GM18502 (cell line): ENCODE measurements around the gene HDAC1.
A peak's percentile ranks its signal among the peaks of the same experiment; 100 is the strongest.
"Not testable (repeated sequence)": the region's sequence is repeated elsewhere in the genome, so short reads cannot be mapped to it uniquely, and the experiment has no call there.

ENCODE experiments used
- ATAC-seq: cut with Tn5 transposase; IDR thresholded peaks from one replicate; pipeline ENCODE4 v1.9.1; 2021; ENCODE audit warnings: mild to moderate bottlenecking; ENCODE audit not compliant: unreplicated experiment, poor library complexity

Gene HDAC1

DNA sequence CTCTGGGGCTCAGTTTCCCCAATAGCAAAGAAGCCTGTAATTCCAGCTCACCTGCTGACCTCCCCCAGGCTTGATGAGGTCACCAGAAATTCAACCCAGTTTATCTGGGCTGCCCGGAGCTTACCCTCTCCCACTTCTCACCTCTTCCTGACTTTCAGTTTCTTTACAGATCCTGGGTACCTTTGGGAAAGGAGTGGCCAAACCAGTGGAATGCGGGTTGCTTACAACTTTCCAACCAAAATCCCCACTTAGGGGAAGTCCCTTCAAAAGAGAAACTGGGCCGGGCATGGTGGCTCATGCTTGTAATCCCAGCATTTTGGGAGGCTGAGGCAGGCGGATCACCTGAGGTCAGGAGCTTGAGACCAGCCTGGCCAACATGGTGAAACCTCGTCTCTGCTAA, 50.1 kb downstream of the HDAC1 start:
- ATAC-seq, result no peak

- ATAC-seq, result no peak
These were observed 50.8 kb downstream of the HDAC1 start for GRCh38 chr1:32342704-32343103.

DNA sequence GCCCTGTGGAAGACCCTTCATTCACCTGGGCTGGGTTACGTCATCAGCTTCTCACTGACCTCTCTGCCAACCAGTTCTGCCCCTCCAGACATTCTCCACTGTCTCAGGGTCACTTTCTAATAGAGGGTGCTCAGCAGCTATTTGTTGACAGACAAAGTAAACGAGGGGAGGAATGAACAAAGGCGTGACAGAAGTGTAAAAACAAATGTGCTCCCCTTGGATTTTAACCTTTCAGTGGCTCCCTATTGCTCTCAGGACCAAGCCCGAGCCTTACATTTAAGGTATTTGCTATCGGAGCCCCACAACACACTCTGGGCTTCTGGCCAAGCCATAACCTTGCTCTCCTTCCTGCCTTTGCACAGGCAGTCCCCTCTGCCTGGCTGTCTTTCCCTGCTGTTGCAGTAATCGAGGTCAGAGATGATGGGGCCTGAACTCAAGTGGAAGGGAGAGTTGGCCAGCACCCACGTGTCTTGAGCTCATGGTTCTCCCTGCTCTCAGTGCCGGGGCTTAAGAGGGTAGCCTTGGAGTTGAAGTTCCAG, 53.5 kb downstream of the HDAC1 start:
- ATAC-seq, result no peak

- ATAC-seq, result no peak
These were observed 54.8 kb downstream of the HDAC1 start for GRCh38 chr1:32346532-32347157.

DNA sequence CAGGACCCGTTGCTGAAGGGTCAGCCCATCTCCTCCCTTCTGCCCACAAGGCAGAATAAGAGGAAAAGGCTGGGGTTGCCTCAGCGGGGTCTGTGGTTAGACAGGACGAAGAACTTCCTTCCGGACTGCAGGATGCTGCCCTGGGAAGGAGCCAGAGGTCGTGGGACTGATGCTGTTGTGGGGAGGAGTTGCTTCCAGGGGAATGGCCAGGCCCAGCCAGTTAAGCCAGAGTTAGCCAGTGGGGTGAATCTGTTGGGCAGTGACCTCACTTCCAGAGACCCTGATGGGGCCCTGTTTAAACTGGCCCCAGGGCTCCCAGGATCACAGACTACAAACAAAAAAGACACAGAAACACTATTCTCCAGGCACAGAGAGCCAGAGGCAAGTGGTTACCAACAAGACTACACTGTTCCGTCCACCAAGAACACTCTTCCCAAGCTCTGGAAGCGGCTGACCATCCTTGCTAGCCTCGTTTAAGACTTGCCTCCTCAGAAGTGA, 57.4 kb downstream of the HDAC1 start:
- no peak for ATAC-seq

GRCh38 chr1:32350785-32351398, 59.0 kb downstream of the HDAC1 start:
- peak; percentile 40 for ATAC-seq

DNA sequence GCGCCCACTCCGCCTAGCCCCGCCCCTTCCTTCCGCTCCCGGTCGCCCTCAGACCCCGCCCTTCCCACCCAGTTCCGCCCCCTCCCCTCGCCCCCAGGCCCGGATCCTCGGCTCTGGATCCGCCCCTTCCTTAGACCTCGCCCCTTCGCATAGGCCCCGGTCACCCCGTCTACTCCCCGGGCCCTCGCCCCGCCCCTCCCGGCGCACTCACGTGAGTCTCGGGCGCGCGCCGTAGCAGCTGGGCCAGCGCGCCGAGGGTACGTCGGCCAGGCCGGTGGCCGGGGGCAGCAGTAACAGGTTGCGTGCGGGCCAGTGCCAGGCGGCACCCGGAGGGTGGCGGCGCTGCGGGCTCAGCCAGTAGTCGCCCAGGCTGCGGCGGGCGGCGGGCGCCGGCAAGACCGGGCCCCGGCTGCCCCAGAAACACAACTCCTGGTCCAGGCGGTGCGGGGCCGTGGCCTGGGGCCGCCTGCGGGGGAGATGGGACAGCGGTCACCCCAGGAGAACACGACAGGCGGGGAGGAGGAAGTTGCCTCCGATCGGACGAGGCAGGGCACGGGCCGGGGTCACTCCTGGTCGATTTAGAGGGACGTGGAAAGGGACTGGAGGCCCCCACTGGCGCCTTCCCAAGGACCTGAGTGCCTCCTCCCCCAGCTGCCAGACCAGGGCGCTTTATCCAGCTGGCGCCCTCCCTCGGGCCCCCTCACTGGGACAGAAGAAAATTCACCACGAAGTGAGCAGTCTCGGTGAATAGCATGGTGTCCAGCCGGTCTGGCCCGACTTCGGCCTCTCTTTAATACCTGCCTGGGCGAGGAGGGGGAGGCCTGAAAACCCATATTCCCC, 59.7 kb downstream of the HDAC1 start:
- ATAC-seq, result peak; percentile 88

- ATAC-seq, result no peak
These were observed 60.4 kb downstream of the HDAC1 start for GRCh38 chr1:32352239-32352745.

GRCh38 chr1:32352831-32353383, 61.0 kb downstream of the HDAC1 start:
- ATAC-seq, result no peak

DNA sequence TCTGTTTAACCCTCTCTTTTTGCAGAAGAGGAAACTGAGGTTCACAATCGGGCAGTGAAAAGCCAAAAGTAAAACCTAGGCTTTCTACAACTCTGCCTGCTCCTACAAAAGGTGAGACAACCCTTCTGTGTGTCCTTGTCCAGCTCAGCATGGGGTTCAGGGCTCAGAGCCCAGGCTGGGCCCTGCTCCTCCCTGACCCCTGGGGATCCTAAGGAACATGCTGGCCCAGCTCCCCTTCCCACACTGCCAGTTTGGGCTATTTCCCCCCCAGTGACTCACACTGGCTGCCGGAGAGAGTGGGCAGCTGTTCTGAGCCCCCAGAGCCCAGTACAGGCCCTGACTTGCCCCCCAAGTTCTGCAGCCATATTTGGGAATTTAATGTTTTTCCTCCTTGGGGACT, 61.5 kb downstream of the HDAC1 start:
- no peak for ATAC-seq

- no peak for ATAC-seq
These were observed 62.1 kb downstream of the HDAC1 start for GRCh38 chr1:32353886-32354570.

GRCh38 chr1:32355778-32356177, 63.9 kb downstream of the HDAC1 start:
- not testable (repeated sequence) for ATAC-seq

GRCh38 chr1:32356478-32356877, 64.6 kb downstream of the HDAC1 start:
- no peak for ATAC-seq

- ATAC-seq, result no peak
These were observed 65.7 kb downstream of the HDAC1 start for GRCh38 chr1:32357614-32358013.

- no peak for ATAC-seq
These were observed 66.6 kb downstream of the HDAC1 start for GRCh38 chr1:32358435-32358834.

DNA sequence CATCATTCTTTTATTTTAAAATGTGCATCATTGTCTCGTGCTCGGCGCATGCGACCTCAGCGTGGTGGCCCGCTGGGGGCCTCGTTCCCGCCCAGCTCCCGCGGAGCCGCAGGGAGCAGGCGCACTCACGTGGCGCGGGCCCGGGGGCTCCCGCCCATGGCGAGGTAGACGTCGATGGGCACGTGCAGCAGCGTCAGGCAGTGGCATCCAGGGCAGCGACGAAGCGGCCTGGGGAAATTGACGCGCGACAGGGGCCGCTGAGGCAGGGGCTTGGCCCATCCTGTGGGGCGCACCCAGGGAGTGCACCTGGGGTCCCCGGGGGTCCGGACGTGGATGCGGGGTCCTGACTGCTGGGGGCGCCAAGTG, 69.4 kb downstream of the HDAC1 start:
- ATAC-seq, result no peak

DNA sequence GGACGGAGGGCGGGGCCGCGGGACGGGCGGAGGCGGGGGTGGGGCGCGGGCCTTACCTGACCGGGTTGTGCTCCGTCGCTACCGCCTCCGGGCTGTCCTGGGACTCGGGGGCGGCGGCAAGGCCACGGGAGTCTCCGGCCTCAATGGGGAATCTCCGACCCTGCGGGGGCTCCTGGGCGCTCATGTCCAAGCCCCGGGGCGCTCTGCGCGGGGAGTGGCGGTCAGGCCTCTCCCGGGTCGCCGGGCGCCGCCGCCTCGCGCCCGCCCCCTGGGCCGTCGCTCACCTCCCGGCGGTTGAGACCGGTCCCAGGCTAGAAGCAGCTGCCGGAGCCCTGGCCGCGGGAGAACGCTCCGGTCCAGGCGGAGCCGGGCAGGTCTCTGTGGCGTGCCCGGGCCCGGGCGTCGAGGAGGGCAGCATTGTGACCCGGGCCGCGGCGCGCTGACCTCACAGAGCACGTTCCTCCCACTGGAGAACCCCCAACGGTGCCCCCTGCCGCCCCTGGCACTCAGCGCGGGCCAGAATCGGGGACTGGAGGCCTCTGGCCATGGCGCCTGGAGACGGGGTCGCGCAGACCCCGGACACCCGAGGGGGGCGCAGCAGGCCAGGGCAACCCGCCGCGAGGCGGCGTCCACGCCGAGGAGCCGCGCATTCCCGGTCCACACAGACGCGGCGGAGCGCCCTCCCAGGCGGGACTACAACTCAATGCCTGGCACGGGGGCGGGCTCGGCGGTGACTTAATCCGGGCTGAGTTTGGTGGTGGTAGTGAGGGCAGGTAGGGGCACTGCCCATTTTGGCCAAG, 70.0 kb downstream of the HDAC1 start:
- ATAC-seq, result no peak

GRCh38 chr1:32362474-32363313, 70.8 kb downstream of the HDAC1 start, which contains the start of the genes FAM229A and TSSK3:
FAM229A (minus strand) TSS chr1:32362485; CDS start chr1:32362091, 394 bp downstream.
TSSK3 (plus strand) TSS chr1:32362539; CDS start chr1:32362702, 163 bp downstream.
- no peak for ATAC-seq
